Renal cortical epithelial cell (primary cell): ENCODE results near the gene ZNF534. TPM values are rescaled to one million over a fixed set of nuclear protein-coding genes. Genes with fewer than 3 reads are reported as not detected.
"Not testable (repeated sequence)": the region's sequence is repeated elsewhere in the genome, so short reads cannot be mapped to it uniquely, and the experiment has no call there.

ENCODE experiments used
- DNase-seq: peaks from one replicate; pipeline ENCODE4 v3.0.0-alpha.2; 2011; ENCODE audit warnings: low read depth
- total RNA-seq: library from RNA; depleted of rRNA; stranded (reverse); fragments of >200 nt; gene quantifications from 2 replicates; pipeline ENCODE4 v1.2.3, GENCODE V29; 2014

The ZNF534 gene
- not detected in 2 replicates for total RNA-seq

DNA sequence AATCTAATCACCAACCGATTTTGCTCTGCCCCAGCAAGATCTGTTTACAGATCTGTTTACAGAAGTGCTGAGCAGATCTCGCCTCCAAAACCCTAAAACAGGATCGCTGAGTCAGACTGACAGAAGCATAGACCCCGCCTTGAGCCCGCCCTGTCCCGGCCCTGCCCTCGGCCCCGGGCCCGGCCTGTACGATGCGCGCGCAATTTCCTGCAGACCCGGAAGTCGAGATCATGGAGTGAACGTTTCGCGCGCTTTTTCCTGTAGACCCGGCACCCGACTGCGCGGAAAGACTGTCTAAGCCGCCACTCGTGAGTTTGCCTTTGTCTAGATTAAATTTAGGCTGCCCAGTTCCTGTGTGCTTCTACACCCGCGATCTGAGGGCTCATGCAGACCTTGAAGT lies at the start of gene ZNF534:
TSS of gene ZNF534 (plus strand) at position 212 of the 400 bp plus-strand sequence. CDS start 2,327 bp downstream, outside the sequence.
- no peak for DNase-seq

GRCh38 chr19:52391135-52391534 lies 37.8 kb upstream of the ZNF534 start:
- no peak for DNase-seq

GRCh38 chr19:52397310-52398080 lies 31.5 kb upstream of the ZNF534 start, which contains the start of gene ZNF528:
TSS of gene ZNF528 (plus strand) at chr19:52397849. CDS start at chr19:52402014, 4,165 bp downstream.
- DNase-seq: peak; percentile 77

DNA sequence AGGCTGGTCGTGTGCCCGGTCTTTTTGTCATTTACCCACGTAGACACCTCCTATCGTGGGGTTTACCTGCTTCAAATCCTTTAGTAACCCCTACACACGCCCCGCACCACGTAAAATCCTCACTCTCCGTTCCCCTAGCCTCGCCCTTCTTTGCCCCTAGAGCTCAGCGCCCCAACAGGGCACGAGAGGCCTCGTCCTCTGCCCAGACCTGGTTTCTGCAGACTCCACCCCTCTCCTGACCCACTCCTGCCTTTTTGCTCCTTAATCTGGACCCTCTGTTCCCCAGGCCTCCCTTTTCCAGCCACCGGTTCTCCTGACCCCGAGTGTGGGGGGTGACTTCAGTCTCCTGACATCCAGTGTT lies 30.9 kb upstream of the ZNF534 start:
- DNase-seq: no peak

- DNase-seq: no peak
Measured at GRCh38 chr19:52410276-52410675, 18.7 kb upstream of the ZNF534 start.

- no peak for DNase-seq
Measured at GRCh38 chr19:52415711-52416110, 13.2 kb upstream of the ZNF534 start.

GRCh38 chr19:52442179-52442578 lies 13.2 kb downstream of the ZNF534 start:
- no peak for DNase-seq

DNA sequence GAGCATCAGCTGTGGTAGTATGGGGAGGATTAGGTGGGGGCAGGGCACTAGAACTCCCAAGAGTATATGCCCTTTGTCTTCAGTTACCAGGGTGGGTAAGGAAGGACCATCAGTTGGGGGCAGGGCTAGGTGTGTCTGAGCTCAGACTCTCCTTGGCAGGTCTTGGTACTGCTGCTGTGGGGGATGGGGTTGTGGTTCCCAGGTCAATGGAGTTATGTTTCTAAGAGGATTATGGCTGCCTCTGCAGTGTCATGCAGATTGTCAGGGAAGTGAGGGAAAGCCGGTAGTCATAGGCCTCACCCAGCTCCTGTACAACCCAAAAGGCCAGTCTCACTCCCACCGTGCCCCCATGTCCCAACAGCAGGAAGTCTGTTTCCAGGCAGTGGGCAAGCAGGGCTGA lies 15.6 kb downstream of the ZNF534 start:
- no peak for DNase-seq

- no peak for DNase-seq
Measured at GRCh38 chr19:52451241-52451640, 22.3 kb downstream of the ZNF534 start.

DNA sequence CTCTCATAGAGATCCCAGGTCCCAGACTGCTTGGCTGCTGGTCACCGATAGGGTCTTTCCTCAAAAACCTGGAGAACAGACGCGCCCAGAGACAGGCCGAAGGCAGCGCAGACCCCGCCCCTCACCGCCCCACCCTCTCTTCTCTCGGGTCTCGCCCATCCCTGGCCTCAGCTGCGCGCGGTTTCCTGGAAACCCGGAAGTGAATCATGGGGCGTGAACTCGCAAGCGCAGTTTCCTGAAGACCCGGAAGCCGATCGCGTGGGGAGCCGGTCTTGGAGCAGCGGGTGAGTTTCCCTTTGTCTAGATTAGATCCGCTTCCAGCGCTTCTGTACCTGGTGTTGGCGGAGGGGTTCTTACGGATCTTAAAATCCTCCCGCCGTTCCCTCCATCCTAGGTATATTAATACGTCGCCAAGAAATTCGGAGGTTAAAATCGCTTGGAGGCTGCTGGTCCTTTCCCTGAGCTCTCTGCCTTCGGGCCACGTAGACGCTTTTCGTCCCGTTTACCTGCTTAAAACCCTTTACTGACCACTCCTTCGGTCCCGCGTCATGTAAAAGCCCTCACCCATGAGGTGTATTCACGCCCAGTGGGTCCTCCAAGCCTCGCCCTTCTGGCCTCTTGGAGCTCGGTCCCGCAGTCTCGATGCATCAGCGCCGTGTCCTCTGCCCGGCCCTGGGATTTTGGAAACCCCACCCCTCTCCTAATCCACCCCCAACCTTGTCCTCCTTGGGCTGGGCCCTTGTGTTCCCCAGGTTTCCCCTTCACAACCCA lies 24.6 kb downstream of the ZNF534 start, which contains the start of gene ZNF578:
TSS of gene ZNF578 (plus strand) at position 230 of the 771 bp plus-strand sequence. CDS start 48,293 bp downstream, outside the sequence.
- DNase-seq: peak; percentile 60

GRCh38 chr19:52464798-52465470 lies 36.0 kb downstream of the ZNF534 start:
- DNase-seq: no peak

GRCh38 chr19:52473655-52474350 lies 44.9 kb downstream of the ZNF534 start:
- no peak for DNase-seq

- no peak for DNase-seq
Measured at GRCh38 chr19:52474351-52475127, 45.6 kb downstream of the ZNF534 start.

GRCh38 chr19:52484111-52484743 lies 55.3 kb downstream of the ZNF534 start:
- DNase-seq: not testable (repeated sequence)

DNA sequence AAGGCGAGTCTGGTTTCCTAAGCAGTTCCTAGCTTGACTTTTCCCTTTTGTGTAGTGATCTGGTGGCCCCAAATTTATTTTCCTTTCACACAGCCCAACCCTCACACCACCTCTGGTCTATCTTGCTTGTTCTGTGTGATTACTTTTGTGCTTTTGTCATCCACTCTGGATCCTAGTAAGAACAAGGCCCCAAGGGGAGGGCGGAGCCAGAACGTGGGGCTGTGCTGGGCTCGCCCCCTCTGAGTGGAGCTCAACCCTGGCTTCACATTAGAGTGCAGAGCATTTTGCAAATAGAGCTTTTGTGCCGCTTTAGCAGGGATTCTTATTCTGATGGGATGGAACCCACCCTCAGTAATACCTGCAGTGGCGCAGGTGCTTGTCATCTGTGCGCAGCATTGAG lies 56.1 kb downstream of the ZNF534 start:
- not testable (repeated sequence) for DNase-seq

DNA sequence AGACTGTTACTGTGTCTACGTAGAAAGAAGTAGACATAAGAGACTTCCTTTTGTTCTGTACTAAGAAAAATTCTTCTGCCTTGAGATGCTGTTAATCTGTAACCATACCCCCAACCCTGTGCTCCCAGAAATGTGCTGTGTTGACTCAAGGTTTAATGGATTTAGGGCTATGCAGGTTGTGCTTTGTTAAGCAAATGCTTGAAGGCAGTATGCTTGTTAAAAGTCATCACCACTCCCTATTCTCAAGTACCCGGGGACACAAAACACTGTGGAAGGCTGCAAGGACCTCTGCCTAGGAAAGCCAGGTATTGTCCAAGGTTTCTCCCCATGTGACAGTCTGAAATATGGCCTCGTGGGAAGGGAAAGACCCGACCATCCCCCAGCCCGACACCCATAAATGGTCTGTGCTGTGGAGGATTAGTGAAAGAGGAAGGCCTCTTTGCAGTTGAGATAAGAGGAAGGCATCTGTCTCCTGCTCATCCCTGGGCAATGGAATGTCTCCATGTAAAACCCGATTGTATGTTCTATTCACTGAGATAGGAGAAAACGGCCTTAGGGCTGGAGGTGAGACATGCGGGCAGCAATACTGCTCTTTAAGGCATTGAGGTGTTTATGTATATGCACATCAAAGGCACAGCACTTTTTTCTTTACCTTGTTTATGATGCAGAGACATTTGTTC lies 56.8 kb downstream of the ZNF534 start:
- not testable (repeated sequence) for DNase-seq

DNA sequence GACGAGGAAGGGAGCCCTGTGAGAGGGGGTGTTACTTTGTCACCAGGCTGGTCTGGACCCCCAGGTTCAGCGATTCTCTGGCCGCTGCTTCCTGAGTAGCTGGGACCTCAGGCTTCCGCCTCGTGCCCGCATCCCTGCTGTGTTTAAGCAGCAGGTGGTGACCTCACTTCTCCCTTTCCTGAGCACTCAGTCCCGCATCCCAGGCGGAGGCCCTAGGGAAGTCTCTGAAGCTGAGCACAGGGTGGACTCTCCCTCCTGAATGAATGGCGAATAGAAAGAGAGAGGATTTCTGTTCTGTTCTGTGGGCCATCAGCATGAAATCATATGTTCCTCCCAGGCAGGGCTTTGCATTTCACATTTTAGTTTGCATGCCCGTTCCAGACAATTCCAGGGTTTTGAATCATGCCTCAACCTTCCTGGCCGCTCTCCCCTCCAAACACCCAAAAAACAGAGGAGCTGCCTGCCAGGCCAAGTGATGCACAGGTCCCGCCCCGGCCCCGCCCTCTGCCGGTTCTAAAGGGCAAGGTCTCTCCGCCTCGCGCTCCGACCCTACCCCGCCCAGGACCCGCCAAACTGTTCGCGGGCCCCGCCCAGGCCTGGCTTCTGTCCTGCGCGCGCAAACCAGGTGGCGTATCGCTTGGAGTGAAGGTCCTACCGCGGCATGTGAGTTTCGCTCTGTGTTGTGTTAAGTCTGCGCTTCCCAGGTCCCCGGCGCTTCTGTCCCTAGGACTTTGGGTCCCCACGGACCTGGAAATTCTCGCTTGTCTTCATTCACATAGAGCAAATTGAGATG lies 63.4 kb downstream of the ZNF534 start:
- no peak for DNase-seq

GRCh38 chr19:52492994-52493470 lies 64.1 kb downstream of the ZNF534 start:
- DNase-seq: no peak

- DNase-seq: no peak
Measured at GRCh38 chr19:52494518-52494917, 65.6 kb downstream of the ZNF534 start.
